Sigmoid colon (tissue), 4 donors: ENCODE data around the gene ASS1.

Experiments used
- EP300 ChIP-seq, 4 donors: sonication (generic); formaldehyde crosslinking; IDR thresholded peaks; one replicate each; pipeline ENCODE4 v1.6.1; 2017; ENCODE audit warnings: antibody characterized with exemption in 4 of 4
- POLR2A ChIP-seq, 2 donors: fragments of 450-650 bp; IDR thresholded peaks; one replicate each; pipeline ENCODE4 v1.6.1; 2016; ENCODE audit warnings: antibody characterized with exemption in 2 of 2, mild to moderate bottlenecking in 2 of 2, moderate library complexity in 2 of 2
- POLR2AphosphoS5 ChIP-seq, 4 donors: sonication (generic); formaldehyde crosslinking; IDR thresholded peaks; one replicate each; pipeline ENCODE4 v1.6.1; 2017; ENCODE audit warnings: antibody characterized with exemption in 4 of 4
- TF ChIP-seq, protein P1 (sequence below), 4 experiments: fragments of 450-650 bp in 3 of 4; fragments of 200-600 bp in 1 of 4; IDR thresholded peaks; one replicate each; pipeline ENCODE4 v1.5.1; 2016 to 2019; ENCODE audit warnings: antibody characterized with exemption in 4 of 4, mild to moderate bottlenecking in 3 of 4, moderate library complexity in 2 of 4

DNA sequence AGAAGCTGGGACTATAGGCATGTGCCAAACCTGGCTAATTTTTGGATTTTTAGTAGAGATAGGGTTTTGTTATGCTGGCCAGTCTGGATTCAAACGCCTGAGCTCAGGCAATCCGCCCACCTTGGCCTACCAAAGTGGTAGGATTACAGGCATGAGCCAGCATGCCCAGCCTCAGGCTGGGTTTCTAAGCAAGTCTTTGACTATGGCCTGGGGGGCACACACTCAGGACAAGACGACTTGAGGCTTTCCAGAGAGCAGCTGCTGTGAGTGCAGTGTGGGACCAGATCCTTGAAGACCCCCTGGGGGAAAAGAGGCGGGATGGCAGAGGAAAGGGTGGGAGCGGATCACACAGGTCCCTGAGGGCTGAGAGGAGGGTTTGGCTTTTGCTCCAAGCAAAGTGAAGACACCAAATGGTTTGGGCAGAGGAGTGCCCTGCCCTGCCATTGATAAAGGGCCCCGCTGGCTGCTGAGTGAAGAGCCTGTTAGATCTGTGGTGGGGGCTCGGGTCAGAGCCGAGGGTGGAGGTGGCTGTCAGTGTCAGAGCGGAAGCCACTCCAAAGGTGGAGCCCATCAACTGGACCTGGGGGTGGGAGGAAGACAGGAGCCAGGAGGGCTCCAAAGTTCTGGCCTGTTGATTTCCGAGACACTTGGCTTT, 87.8 kb downstream of the ASS1 start:
- TF ChIP-seq POLR2AphosphoS5 (IDR thresholded peaks at IDR 0.05) (no peak), POLR2A (IDR thresholded peaks at IDR 0.05) (no peak), EP300 (IDR thresholded peaks at IDR 0.05) (no peak)
- TF ChIP-seq, protein P1, sequence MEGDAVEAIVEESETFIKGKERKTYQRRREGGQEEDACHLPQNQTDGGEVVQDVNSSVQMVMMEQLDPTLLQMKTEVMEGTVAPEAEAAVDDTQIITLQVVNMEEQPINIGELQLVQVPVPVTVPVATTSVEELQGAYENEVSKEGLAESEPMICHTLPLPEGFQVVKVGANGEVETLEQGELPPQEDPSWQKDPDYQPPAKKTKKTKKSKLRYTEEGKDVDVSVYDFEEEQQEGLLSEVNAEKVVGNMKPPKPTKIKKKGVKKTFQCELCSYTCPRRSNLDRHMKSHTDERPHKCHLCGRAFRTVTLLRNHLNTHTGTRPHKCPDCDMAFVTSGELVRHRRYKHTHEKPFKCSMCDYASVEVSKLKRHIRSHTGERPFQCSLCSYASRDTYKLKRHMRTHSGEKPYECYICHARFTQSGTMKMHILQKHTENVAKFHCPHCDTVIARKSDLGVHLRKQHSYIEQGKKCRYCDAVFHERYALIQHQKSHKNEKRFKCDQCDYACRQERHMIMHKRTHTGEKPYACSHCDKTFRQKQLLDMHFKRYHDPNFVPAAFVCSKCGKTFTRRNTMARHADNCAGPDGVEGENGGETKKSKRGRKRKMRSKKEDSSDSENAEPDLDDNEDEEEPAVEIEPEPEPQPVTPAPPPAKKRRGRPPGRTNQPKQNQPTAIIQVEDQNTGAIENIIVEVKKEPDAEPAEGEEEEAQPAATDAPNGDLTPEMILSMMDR (IDR thresholded peaks at IDR 0.05) = no peak
